ENCODE measurements around the gene SUGCT.

Gene SUGCT

GRCh38 chr7:40331915-40332314 is 197.1 kb downstream of the SUGCT start:
- ChIA-PET CTCF (interaction anchor here (0.9 to 3.9 kb wide), 6 partner anchors 99 to 1400 kb away, joined by 3 to 13 read pairs (median 6); no protein-coding TSS in a partner anchor), POLR2A (no interaction called here)
- no peak for TF ChIP-seq ZNF791 (tag by site-specific recombination; IDR thresholded peaks at IDR 0.05)
- no peak for TF ChIP-seq ZNF514 (tag by site-specific recombination; IDR thresholded peaks at IDR 0.05)
- no peak for TF ChIP-seq ZNF501 (tag by site-specific recombination; IDR thresholded peaks at IDR 0.05)
- no peak for TF ChIP-seq ZSCAN23 (tag by site-specific recombination; IDR thresholded peaks at IDR 0.05)

GRCh38 chr7:40332516-40332915 is 197.7 kb downstream of the SUGCT start:
- no peak overlapping the region for H3K27ac ChIP-seq (ENCODE audit: extremely low read depth, low read depth, low read length)

More at GRCh38 chr7:40331915-40332314, 197.1 kb downstream of the SUGCT start:
- Histone ChIP-seq H3K4me3 (ENCODE audit: low read depth, low read length) (no peak overlapping the region), H3K27ac (ENCODE audit: extremely low read depth, low read depth, low read length) (no peak overlapping the region), H3K36me3 (ENCODE audit: control insufficient read depth in 2 of 2, insufficient read depth in 1 of 2, low read length in 2 of 2) (no peaks in the 10 kb centered on the region), H3K9me3 (ENCODE audit: control insufficient read depth, insufficient read depth, low read depth, low read length) (no peaks in the 10 kb centered on the region), H3K4me1 (ENCODE audit: control insufficient read depth, insufficient read depth, low read length) (no peaks in the 10 kb centered on the region)

More at GRCh38 chr7:40332516-40332915, 197.7 kb downstream of the SUGCT start:
- no peak for TF ChIP-seq ZFP69B (tag by site-specific recombination; IDR thresholded peaks at IDR 0.05)
- no peak for TF ChIP-seq ZNF248 (tag by site-specific recombination; IDR thresholded peaks at IDR 0.05)
- TF ChIP-seq ZNF223 (tag by site-specific recombination; IDR thresholded peaks at IDR 0.05) = no peak
- TF ChIP-seq MYNN (tag by site-specific recombination; IDR thresholded peaks at IDR 0.05; ENCODE audit: borderline replicate concordance) = no peak
- TF ChIP-seq ZNF791 (tag by site-specific recombination; IDR thresholded peaks at IDR 0.05) = no peak
- no peak for TF ChIP-seq ZNF416 (tag by site-specific recombination; IDR thresholded peaks at IDR 0.05)
- TF ChIP-seq ZNF174 (tag by site-specific recombination; IDR thresholded peaks at IDR 0.05) = no peak
- TF ChIP-seq ZNF660 (tag by site-specific recombination; IDR thresholded peaks at IDR 0.05) = no peak
- TF ChIP-seq SETDB1 (IDR thresholded peaks at IDR 0.05; ENCODE audit: insufficient read length, low read length) = no peak
- no peak for TF ChIP-seq ELK4 (IDR thresholded peaks at IDR 0.05; ENCODE audit: borderline replicate concordance, low read depth, low read length)
- no peak for TF ChIP-seq ZNF335 (tag by site-specific recombination; conservative IDR thresholded peaks at IDR 0.05)
- no peak for TF ChIP-seq PRDM6 (tag by site-specific recombination; IDR thresholded peaks at IDR 0.05)
- no peak for TF ChIP-seq ZBTB10 (tag by site-specific recombination; IDR thresholded peaks at IDR 0.05)
- no peak for TF ChIP-seq ZNF704 (tag by site-specific recombination; IDR thresholded peaks at IDR 0.05)
- TF ChIP-seq ZNF121 (tag by site-specific recombination; IDR thresholded peaks at IDR 0.05) = no peak
- TF ChIP-seq ZNF354C (tag by site-specific recombination; IDR thresholded peaks at IDR 0.05; ENCODE audit: borderline replicate concordance, low read depth) = no peak
- TF ChIP-seq ZFHX2 (tag by site-specific recombination; conservative IDR thresholded peaks at IDR 0.05) = no peak
- H3K9me3 ChIP-seq (ENCODE audit: control insufficient read depth, insufficient read depth, low read depth, low read length) = no peaks in the 10 kb centered on the region
- no peak overlapping the region for H3K4me3 ChIP-seq (ENCODE audit: low read depth, low read length)
- POLR2A ChIA-PET = no interaction called here
- CTCF ChIA-PET = interaction anchor here (1.8 kb wide), 1 partner anchor 273 kb away, joined by 6 read pairs; no protein-coding TSS in a partner anchor
- H3K4me1 ChIP-seq (ENCODE audit: control insufficient read depth, insufficient read depth, low read length) = no peaks in the 10 kb centered on the region
- H3K36me3 ChIP-seq (ENCODE audit: control insufficient read depth in 2 of 2, insufficient read depth in 1 of 2, low read length in 2 of 2) = no peaks in the 10 kb centered on the region

Data from HEK293 (cell line).